HK-2 (cell line): ENCODE results near the gene WDR7.

Experiments
- DNase-seq: peaks from one replicate; pipeline ENCODE4 v3.0.0-alpha.2; 2018; ENCODE audit not compliant: unreplicated experiment

The WDR7 gene

DNA sequence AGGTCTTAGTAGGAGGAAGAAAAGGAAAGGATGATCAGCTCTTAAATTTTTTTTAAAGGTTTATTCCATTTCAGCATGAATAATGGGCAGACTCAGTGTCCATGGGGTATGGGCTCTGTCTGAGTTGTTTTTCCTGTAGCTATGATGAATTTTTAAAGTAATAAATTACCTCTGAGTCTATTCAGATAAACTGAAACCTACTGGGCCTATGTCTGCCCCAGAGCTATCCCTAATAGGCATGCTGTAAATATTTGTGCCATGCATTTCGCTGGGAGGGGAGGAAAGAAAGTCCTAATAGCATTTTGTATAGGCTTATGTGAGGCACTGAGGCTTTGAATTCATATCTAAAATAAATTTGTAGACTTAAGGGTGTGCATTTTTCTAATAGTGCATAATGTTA is 285.3 kb downstream of the WDR7 start:
- DNase-seq: no peak

DNA sequence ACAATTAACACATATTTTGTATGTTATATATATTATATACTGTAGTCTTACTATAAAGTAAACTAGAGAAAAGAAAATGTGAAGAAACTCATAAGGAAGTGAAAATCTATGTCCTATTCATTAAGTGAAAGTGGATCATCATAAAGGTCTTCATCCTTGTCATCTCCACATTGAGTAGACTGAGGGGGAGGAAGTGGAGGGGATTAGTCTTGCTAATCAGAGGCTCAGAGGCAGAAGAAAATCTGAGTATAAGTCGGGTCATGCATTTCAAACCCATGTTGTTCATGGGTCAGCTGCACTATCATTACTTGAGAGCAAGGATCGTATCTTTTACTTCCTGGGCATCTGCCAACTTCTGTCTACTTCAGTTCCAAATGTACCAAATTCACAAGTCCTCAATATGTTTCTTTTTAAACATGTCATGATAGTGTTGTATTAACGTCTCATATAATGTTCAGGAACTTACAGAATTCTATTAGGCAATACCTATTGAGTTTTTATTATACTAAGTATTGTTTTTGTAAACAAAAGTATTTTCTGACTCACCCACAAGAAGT is 286.8 kb downstream of the WDR7 start:
- DNase-seq: no peak

DNA sequence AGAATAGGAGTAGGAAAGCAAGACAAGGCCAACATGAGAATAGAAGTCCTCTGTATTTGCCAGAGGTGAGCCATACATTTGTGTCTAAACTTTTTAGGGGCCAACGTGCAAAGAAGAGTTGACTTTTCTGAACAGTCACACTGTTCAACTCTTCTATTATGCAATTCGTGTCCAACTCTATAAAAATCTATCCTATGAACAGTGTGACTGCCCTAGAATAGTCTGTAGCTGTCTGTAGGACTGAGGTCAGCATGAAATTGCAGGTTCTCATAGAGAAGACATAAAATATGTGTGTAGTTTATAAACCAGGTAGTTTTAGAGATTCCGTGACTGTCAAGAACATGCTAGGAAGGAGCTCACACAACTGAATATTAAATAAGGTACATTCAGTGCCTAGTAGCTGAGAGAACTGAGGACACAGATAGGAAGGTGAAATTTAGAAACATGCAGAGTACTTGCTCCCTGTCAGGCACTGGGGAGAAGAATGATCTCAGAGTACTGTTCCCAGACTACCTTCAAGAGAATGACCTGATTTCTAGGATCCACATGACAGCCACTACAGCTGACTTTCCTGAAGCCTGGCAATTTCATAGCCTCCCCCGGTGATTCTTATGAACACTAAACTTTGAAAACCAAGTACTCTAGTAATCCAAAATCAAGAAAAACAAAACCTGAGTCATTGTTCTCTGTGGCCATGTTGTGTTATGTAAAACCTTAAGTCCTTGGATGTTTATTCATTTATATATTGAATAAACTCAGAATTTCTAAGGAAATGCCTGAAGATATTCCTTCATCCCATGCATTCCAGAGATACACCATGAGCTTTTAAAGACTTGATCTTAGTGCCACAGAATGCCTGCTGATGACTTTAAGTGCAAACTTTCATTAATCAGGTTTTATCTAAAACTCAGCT is 294.3 kb downstream of the WDR7 start:
- no peak for DNase-seq

DNA sequence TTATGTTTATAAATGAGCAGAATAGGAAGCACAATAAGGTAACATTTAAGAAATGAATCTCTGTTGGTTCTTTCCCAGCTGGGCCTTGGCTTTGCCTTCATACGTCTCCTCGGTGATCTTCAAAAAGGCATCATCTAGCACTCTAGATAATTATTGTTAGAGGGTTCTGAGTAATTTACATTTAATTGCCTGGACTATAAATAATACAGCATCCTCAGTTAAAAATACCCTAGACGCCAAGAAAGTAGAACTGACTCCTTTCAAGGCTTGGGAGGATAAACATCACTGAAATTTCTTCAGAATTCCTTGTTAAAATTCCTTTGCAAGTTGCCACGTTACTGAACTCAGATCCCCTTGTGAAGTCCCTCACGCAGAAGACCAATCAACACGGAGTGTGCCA is 296.1 kb downstream of the WDR7 start:
- no peak for DNase-seq

DNA sequence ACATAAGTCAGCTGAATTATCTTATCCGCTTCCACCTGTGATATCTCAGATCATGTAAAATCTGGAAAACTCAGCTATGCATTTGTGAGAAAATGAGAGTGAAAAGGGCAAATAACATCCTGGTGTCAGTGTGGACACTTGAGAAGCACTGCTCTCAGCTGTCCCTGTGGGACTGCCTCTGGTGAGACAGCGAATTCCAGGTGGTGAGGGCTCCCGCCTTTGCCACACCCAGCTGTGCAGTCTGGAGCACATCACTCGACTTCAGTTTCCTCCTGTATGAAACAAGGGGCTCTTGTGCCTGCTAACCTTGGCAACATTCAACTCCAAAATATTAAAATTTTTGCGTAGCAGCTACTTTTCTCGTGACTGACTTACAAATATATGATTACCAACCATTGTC is 300.9 kb downstream of the WDR7 start:
- no peak for DNase-seq

DNA sequence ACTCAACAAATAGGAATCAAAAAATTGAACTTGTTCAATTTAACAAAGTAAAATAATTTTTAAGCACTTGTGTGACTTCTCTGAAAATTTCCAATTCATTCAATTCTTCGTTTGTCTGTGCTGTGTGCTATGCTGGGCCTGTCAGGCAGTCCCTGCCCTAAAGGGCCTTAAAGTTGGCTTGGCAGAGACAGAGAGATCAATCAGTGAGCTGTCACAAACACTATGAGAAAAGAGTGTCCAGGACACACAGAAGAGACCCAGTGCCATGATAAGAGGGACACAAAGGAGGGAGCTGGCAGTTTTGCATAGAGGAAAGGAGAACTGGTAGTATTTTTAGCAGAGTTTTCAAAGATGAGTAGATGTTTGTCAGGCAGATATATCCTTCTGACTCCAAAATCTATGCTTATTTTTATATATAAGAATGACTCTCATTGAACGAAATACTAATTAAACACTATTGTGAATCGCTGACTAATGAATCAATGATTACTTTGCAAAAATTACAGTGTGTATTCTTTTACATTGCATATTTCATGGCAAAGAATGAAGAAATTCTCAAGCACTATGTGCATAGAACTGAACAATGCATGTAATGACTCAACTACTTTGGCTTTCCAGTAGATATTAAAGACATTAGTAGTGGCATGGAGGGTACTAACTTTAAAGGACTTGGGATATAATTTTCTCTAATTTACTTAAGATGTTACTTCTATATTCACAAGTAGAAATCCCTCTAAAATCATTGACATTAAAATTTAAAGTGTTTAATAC is 302.5 kb downstream of the WDR7 start:
- no peak for DNase-seq

DNA sequence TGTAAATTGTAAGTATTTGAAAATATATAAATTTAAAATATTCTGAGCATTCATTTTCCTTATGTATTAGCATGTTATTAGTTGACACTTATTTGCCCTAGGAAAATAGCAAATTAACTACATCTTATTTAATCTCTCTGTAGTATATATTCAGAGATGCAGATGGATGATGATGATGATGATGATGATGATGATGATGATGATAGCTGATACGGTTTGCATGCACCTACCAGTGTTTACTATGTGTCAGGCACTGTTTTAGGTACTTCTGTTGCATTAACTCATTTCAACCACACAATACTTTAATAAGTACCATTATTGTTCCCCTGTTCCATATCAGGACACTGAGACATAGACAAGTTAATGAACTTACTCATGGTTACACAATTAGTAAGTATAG is 304.3 kb downstream of the WDR7 start:
- DNase-seq: no peak

DNA sequence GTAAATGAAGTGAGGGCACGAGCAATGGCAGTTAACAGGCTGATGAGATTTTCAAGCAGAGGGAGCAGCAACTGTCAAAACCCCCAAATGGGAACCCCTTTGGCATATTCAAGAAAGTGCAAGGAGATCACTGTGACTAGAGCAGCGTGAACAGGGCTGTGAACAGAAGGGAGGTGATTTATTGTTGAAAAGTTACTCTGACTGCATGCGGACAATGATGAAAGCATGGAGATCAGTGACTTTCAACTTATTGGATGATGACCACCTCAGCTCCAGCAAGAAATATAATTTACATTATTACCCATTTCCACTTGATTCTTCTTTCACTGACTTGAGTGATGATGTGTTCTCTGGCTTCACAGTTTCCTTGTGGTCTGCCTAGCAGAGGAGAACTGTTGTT is 308.0 kb downstream of the WDR7 start:
- no peak for DNase-seq

DNA sequence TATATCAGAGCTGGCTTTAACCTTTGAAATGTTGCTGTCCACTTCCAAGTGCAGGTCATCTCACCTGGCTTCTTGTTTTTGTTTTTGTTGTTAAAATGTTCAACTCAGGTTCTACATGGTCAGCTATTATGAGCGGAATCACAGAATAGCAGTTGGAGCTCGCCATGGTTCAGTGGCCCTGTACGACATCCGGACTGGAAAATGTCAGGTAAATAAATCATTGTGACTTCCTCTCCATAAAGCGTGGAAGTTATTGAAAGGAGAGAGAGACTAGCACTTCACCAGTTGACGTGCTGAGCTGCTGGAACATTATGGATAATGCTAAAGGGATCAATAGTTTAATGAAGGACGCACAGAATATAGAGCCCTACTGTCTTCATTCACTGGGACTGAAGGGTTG is 311.2 kb downstream of the WDR7 start:
- no peak for DNase-seq

DNA sequence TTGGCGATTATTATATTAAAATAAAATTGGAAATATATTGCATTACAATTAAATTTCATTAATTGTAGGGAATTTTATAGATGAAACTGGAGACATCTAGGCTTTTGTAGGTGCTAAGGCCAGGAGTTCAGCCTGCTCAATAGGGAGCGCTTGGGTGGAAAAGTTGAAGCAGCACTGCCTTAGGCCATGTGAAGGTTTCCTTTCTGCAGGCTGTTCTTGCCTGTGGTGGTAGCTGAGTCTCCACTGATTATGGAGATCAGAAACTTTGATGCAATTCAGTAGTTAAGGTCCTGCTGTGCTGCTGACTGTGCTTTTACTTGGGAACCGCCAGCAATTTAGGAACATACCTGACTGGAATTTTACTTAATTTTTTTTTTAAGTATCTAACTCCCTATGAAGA is 315.9 kb downstream of the WDR7 start:
- DNase-seq: no peak

DNA sequence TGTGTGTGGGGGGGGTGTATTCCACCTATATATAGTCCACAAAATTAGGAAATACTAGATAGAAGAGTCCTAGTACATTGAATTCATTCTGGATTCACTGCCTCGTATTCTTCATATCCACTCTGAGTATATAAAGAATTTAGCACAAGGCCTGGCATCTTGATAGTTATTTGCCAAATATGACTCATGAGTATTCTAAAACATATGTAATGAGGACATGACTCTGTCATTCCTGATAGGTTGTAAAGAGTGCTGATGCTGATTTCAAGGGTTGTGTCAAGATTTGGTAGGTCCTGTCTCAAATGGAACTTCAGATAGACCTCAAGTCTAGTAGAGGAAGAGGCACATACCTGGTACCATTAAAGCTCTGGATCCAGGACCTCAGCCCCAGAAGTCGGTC is 322.3 kb downstream of the WDR7 start:
- DNase-seq: no peak

DNA sequence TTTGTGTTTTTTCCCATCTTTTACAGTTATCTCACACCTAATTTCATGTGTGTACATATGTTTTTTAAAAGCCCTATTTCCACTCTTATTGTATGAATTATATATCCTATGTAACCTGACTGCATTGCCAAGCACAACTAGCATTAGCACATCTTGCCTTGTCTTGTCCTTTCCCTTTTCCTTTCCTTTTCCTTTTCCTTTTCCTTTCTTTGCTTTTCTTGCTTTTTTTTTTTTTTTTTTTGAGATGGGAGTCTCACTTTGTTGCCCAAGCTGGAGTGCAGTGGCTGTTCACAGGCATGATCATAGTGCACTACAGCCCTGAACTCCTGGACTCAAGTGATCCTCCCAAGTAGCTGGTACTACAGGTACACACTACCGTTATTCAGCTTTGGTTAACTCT is 323.0 kb downstream of the WDR7 start:
- no peak for DNase-seq

DNA sequence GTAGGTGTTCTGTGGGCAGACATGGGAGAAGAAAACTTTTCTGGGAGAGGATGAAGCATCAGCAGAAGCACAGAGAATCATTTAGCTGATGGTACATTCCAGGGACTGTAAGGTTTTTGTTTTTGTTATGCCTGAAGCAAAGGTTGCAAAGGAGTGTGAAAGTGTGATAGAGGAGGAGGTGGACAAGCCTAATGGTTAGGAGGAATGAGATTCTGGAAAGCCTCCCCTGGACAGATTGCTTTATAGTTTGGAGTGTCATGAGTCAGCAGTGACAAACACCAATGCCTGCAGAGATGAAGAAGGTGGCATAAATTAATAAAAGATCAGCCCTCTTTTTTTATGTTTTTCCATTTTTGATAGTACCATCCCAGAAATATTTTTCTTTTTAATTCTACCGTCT is 324.1 kb downstream of the WDR7 start:
- DNase-seq: no peak

DNA sequence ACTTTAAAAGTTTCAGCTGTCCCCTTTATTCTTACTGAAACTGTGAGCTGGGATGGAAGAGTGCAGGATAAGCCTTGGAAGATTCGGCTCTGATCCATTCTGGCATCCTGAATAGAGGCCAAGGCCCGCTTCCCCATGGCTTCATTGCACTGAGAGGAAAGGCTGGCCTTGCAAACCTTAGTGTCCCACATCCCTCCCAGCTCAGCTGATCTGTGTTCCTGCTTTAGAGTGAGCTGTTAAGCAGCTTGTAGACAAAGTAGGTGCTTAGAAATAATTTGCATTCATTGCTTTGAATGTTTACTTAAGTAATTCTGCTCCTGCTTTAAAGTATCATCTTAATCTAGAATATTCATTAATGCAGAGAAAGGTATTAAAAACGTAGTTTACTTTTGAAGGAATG is 326.1 kb downstream of the WDR7 start:
- DNase-seq: no peak

DNA sequence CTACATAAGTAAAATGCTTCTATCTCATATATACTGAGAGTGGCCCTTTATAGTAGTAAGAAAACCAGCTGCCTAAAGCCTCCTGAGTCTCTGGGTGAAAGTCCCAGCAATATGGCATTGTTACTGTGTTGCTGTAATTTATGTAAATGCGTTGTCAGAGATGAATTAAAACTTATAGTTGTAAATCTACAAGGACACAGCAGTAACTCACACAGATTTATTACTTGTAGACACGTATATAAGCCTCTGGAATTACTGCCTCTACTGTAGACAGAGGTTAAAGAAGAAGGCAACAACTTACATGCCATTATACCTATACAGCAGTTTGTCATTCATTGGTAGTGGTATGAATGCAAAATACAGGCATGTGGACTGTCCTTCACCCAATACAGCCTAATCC is 326.6 kb downstream of the WDR7 start:
- no peak for DNase-seq

DNA sequence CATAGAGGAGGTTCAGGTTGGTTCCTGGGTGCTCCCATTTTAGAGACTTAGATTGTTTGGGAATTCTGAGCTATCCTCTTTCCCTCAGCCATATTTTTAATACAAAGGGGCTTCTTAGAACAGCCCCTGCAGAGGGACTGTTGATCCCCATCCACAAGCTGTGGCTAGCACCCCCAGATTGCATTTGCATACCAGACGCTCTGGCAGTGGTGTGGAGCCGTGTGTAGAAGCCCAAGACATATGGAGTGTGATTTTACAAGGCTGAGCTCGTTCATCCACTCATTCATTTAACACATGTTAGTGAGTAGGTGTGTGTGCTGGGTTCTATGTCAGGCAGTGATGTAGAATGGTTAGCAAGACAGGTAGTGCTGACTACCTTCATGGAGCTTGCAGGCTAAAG is 329.0 kb downstream of the WDR7 start:
- no peak for DNase-seq

DNA sequence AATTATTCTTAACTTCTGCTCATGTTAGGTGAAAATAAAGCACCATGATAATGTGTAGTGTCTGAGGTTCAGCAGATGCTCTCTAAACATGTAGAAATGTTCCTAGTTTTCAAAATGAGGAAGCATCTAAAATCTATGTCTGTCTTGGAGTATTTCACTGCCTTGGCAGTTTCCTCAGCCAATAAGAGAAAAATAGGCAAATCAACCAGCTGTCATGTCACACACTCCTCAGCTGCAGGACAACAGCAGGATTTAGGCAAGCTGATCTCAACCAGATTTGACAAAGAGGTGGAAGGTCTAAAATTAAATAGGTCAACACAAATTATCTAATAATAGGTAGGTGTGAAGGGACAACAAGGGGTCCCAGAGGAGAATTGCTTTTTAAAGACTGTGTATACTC is 331.6 kb downstream of the WDR7 start:
- no peak for DNase-seq

DNA sequence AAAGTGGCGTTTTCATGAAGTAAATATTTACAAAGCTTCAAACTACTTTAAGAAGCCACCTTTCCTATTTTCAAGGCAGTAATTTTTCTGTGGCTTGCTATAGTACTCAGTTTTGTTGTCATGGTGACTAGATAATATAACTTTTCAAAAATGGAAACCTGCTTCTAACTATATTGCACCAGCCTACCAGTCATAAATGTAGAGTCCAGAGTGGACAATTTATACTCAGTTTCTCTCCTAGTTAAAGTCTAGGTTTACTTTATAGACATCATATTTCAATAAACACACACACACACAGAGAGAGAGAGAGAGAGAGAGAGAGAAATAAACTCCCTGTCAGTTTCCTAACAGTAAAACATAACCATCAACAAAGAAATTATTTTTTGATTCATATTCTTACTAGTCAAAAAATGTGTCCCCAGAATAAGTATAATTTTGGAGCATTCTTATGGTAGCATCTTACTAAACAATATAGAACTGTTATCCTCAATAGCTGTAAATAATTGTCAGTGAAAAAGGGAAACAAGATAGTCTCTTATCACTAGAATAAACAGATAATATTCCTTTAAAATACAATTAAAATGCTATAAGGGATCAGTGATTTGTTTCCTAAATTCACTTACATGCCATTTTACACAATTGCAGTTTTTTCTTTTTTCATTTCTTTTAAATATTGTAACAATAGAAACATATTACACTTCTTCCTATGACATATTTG is 332.3 kb downstream of the WDR7 start:
- DNase-seq: no peak

DNA sequence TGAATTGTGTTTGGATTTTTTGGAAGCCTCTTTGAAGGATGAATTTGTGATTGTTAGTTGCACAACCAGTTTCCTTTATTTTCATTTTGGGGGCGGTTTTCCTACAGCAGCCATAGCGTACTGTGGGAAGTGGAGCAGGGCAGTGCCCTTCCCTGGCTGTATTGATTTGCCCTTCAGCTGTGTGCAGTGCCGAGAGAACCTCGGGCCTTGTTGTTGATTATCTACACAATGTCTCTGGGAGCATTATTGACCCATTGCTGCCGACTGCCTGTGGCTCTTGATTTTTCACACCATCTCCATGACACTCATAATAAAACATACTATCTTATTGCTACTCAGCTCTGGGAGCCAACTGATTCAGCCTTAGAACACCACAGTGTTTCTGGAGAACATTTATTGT is 333.6 kb downstream of the WDR7 start:
- no peak for DNase-seq

DNA sequence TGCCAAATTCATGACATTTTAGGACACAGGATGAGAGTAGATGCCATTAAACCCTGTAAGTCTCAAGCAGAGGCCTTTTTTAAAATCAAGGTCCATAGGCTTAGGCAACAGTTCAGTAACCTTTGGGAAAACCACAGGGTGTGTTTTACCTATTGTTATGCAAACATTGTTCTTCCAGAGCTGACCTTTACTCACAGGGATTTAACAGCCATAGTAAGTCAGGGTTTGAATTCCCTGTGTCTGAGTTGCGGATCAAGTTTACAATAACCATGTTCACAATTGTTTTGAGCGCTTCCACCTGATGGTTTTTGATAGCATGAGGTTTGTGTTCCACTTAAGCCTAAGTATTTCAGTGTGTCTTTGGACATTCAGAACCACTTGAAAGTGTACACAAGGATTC is 335.7 kb downstream of the WDR7 start:
- no peak for DNase-seq

DNA sequence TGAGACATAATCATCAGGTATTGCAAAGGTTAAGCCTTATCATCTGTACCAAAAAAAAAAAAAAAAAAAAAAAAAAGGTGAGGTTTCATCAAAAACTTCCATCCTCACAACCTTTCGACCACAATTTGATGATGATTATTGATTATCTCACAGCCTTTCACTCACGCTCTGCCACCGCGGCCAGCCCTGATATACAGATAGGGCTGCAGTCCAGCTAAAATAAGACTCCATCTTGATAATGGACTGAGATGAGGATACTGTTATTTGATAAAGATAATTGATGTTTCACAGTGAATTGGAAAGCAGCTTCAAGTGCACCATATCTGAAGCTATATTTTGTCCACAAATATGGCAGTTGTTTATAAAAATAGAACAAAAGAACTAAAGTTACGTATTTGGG is 336.1 kb downstream of the WDR7 start:
- DNase-seq: no peak

DNA sequence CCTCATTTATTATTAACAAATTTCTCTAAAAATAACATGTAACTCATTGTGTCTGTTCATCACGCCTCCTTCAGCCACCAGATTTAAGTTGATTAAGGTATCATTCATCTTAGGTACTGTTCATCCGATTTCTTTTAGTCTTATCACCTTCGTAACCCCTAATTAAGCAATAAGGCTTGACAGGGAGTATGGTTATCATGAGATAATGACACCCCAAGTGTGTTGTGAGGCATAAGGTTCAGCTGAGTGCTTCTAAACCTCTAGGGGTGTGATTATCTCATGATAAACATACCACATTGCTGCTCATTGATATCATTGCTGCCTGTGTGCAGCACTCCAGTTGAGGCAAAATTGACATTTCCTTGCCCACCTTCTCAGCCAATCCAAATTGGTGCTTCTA is 336.9 kb downstream of the WDR7 start:
- no peak for DNase-seq
